ENCODE measurements around the gene CNKSR3. TPM values are rescaled to one million over a fixed set of nuclear protein-coding genes. Genes with fewer than 3 reads are reported as not detected.
"Not testable (repeated sequence)": the region's sequence is repeated elsewhere in the genome, so short reads cannot be mapped to it uniquely, and the experiment has no call there.

CNKSR3 gene
- polyA plus RNA-seq, 4 donors: 57.4 to 61.0 (median 59.0) TPM

DNA sequence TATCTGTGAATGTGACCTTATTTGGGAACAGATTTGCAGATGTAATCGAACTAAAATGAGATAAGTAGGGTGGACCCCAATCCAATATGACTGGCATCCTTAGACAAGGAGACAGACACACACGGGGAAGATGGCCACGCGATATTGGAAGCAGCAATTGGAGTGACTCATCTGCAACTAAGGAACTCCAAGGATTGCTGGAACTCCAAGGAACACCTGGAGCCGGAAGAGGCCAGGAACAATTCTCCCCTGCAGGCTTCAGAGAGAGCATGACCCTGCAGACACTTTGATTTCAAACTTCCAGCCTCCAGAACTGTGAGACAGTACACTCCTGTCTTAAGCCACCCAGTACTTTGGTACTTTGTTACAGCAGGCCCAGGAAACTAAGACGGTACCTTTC is 19.5 kb upstream of the CNKSR3 start:
- DNase-seq (ENCODE audit: low read depth in 4 of 4, low spot score in 2 of 4): no peak

DNA sequence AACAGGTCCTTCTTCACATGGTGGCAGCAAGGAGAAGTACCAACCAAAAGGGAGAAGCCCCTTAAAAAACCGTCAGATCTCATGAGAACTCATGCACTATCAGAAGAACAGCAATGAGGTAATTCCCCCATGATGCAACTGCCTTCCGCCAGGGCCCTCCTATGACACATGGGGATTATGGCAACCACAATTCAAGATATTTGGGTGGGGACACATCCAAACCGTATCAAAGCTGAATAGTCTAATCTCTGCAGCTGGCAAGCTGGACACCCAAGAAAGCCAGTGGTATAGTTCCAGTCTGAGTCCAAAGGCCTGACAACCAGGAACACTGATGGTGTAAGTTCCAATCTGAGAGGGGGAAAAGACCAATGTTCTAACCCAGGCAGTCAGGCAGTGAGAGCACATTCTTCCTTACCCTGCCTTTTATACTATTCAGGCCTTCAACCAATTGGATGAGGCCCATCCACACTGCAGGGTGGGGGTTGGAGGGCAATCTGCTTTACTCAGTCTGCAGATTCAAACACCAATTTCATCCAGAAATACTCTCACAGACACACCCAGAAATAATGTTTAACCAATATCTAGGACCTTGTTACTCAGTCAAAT is 17.9 kb upstream of the CNKSR3 start:
- DNase-seq (ENCODE audit: low read depth in 4 of 4, low spot score in 2 of 4): no peak

DNA sequence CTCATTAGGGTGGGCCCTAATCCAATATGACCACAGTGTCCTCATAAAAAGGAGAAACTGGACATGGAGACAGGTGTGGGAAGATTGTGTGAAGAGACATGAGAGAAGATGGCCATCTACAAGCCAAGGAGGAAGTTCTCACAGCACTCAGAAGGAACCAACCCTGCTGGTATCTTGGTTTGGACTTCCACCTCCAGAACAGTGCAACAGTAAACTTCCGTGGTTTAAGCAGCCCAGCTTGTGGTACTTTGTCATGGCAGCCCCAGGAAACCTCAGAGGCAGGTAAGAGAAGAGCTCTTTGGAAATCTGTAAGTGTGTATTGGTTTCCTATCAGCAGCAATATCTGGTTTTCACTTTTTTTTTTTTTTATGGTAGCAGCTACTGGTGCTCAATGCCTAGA is 16.5 kb upstream of the CNKSR3 start:
- no peak for DNase-seq (ENCODE audit: low read depth in 4 of 4, low spot score in 2 of 4)

DNA sequence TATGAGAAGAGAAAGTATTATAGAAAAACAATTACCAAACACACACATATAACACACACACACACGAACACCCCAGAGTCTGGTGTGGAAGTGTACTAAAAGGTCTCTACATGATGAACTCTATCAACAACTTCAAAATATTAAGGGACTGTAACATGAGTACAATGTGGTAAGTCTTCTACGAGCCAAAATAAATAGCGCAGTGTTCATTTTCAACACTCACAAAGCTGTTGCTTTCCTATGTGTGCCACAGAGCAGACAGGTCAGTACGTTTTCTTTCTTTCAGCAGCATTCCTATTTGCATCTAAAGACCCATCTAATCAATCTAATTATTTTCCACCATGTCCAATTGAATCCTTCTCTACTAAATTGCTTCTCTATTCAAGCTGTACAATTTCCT is 12.1 kb upstream of the CNKSR3 start:
- DNase-seq (ENCODE audit: low read depth in 4 of 4, low spot score in 2 of 4): no peak

DNA sequence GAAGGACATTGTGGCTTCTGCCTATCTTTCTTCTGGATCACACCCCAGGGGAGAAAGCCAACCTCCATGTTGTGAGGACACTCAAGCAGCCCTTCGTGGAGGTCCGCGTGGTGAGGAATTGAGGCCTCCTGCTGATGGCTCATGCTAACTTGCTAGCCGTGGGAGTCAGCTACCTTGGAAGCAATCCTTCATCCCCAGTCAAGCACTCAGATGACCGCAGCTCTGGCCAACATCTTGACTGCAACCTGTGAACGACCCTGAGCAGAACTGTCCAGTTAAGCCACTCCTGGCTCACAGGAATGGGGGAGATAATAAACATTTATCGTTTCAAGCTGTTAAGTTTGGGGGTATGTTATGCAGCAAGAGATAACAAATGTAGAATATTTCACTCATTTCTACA is 10.9 kb upstream of the CNKSR3 start:
- DNase-seq (ENCODE audit: low read depth in 4 of 4, low spot score in 2 of 4): no peak

DNA sequence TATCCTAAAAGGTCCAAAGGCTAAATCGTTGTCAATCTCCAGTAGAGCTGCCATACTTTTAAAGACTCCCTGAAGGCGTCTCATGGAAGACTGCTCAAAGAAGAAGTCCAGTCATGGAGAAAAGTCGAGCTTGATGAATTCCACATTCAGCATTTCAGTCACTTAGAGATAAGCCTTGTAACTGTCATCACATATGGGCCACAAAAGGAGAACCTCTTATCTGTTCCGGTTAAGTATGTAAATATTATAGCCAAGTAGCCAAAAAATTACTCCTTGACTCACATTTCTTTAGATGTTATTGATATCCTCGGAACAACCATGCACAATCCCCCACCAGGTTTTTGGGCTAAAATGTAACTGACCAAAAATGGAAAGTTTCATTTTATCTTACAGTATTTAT is 9.8 kb upstream of the CNKSR3 start:
- DNase-seq (ENCODE audit: low read depth in 4 of 4, low spot score in 2 of 4): no peak

DNA sequence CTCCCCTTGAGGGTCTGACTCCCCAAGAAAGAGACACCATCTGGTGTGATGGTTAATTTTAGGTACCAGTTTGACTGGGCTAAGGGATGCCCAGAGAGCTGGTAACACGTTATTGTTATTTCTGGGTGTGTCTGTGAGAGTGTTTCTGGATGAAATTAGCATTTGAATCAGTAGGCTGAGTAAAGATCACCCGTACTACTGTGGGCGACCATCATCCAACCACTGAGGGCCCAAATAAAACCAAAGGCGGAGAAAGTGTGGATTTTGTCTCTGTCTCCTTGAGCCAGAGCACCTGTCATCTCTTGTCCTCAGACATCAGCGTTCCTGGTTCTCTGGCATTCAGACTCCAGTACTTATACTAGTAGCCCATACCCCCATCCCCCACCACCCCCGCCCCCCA is 7.9 kb upstream of the CNKSR3 start:
- no peak for DNase-seq (ENCODE audit: low read depth in 4 of 4, low spot score in 2 of 4)

DNA sequence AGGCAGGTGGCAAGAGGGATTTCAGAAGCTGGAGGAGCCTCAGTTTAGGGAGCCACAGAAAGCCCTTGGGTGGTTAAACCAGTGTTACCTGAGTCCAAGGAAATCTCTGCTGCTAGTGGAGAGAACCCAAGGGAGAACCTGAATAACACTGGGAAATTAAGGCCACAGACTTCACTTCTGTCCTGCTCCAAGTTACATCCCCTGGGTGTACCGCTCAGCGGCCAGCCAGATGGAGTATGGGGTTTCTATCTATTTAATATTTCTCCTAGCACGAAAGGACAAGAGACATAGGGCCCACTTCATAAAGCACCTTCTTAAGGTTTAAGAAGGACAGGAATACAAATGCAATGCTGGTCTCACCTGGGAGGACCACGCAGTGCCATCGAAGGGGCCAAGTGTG is 5.8 kb upstream of the CNKSR3 start:
- DNase-seq (ENCODE audit: low read depth in 4 of 4, low spot score in 2 of 4): no peak

DNA sequence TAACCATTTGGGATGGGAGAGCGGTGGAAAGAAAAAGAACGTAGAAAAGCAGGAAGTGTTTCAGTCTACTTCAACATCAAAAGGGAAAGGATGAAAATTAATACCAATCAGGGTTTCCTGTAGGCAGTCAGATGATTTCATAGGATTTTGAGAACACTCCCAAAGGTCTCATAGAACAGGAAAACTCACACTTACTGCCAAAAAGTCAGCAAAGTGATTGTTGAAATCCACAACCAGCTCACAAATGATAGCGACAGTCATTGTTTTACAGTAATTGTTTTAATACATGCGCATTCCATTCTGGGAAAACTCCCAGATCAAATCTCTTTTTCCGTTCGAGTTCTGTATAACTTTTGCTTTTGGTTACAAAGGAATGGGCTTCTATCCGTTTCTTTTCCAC is 5.3 kb upstream of the CNKSR3 start:
- DNase-seq (ENCODE audit: low read depth in 4 of 4, low spot score in 2 of 4): no peak

DNA sequence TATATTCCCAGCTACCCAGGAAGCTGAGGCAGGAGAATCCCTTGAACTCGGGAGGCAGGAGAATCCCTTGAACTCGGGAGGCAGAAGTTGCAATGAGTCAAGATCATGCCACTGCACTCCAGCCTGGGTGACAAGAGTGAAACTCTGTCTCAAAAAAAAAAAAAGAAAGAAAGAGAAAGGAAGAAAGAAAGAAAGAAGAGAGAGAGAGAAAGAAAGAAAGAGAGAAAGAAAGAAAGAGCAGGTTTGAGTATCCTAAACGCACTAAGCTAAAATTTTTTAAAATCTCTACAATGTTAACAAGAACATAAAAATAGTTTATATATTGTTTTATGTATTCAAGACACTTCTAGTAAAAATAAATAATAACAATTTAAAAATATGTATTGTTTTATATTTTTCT is 4.6 kb upstream of the CNKSR3 start:
- DNase-seq (ENCODE audit: low read depth in 4 of 4, low spot score in 2 of 4): not testable (repeated sequence)

DNA sequence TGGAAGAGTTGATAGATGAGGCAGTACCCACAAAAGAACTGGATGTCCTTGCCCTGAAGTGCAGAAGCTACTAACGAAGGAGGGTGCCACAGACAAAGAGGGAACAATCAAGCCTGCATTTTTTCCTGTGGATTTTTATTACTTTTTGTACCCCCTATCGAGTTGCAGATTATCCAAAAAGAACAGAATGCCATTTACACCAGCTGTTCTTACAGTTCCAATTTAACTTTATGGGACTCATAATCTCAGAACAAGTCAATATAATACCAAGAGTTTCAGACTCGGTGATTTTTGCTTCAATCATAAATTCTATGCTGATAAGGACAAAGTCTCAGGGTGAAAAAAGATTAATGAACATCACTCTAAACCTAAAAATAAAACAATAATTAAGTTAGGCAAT is 4.0 kb upstream of the CNKSR3 start:
- DNase-seq (ENCODE audit: low read depth in 4 of 4, low spot score in 2 of 4): no peak

DNA sequence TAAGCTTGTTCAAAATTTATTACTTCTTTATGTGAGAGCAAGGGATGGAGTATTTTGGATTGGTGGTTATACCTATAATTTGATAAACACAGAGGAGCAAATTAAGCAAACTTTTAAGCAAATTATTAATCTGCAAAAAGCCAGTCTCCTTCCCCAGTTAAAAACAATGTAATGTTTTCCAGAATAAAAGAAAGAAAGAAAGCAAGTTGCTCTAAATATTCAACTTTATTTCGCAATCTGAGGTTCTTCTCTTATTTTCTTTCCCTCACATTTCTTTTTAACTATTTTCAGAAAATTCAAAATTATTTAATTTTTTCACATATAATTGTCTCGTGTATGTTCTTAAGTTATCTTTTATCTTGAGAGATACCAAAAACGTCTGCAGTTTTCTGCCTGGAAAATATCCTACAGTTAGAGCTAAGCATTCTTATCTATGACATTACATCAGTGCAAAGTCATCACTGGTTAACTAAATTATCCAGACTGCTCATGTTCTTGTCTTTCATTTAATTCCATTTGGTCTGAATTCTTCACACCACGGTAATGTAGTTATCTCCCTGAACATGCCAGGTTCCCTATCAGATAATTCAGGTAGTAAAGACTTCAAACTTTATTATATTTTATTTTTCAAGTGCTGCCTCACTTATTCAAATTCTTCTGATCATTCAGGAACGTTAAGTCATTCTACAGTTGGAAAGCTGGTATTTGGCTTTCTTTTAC is 3.3 kb upstream of the CNKSR3 start:
- no peak for DNase-seq (ENCODE audit: low read depth in 4 of 4, low spot score in 2 of 4)

DNA sequence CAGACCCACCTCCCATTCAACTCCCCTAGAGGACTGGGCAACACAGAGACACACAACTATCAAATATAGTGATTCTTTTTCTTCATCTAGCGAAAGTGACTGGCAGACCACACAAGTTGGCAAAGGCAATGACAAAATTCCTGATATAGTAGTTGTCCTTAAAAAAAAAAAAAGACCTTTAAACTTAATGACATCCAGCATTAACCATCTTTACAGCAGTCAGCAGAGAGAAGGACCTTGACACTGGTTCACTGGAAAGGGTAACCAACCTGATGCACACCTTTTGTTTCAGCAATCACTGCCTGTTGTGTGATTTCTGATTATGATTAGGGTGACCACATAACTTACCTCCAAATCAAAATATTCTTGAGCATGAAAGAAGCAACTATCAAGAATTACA is 1.7 kb upstream of the CNKSR3 start:
- DNase-seq (ENCODE audit: low read depth in 4 of 4, low spot score in 2 of 4): no peak

DNA sequence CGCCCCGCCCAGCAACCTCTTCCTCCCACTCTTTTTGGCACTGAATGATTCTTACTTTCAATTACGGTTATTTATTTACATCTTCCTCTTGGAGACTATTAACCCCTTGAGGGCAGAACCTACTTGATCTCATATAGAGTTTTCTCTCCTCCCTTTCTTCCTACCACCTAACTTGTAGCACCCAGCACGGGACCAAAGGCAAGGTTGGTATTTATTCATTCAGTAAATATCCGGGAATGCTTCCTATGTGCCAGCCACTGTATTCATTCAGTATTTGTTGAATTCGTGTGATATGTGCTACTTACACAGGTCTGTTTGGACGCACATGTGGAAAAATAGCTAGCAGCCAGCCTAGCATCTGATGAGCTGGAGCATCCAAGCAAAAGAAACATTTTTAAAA is 1.3 kb upstream of the CNKSR3 start:
- no peak for DNase-seq (ENCODE audit: low read depth in 4 of 4, low spot score in 2 of 4)

DNA sequence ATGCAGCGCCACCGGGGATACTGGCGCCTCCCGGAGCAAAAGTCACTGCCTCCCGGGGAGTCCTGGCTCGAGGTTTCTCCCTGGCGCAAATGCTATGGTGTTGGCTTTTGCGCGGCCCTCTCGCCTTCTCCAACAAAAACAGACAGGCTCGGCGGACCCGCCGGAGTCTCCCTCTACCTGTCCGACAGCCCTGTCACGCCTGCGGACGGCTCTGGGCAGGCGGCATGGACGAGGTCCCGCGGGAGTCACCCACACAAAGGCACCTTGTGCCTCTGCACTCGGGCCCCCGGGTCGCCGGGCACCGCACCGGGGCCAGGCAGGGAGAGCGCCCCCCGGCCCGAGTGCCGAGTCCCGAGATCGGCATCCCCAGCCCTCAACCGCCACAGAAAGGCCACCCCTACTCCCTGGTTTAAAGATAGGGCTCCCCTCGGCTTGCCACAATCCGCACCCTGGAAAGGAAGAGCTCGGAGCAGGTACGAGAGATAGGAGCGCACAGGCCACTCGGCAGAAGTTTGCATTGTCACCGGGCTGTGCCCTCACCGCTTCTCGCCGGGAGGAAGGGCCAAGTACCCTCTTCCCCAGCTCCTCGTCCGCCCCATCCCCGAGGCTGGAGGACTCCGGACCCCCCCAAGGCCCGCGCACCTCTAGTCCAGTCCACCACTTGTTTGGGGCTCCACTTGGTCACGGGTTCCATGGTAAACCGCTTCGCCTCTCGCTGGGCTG is 903 bp downstream of the CNKSR3 start:
- no peak for DNase-seq (ENCODE audit: low read depth in 4 of 4, low spot score in 2 of 4)

DNA sequence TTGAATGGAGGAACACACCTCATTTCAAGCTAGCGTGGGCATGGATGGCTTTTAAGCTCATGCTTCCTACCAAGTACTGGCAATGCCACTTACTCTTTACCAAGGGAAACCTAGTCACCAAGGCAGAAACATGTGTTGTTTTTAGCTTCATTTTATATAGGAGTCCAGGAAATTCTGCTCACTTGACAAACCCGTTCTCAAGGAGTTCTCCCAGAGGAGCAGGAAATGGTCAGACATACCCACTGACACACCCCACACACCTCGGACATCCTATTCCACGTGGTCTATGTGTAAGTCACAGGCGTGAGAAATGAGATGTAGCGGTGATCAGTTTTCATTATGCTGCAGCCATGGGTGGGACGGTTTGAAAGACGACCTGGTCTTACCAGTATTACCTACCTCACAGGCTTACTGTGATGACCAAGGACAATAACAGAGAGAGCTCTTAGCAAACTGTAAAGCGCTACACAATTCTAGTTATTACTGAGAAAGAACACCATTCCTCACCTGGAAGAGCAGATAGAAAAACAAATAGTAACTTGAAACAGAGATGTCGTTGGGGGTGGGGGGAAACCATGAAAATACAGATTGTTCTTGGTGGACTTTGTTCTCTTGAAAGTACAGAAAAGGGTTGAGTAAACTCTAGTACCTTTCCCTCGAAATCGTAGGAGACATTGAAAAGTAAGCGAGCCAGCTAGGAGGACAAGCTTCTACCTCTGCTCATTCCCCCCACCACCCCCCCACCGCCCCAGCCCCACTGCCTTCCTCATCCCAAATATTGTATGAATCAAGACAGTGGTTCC is 1.7 kb downstream of the CNKSR3 start:
- DNase-seq (ENCODE audit: low read depth in 4 of 4, low spot score in 2 of 4): no peak

DNA sequence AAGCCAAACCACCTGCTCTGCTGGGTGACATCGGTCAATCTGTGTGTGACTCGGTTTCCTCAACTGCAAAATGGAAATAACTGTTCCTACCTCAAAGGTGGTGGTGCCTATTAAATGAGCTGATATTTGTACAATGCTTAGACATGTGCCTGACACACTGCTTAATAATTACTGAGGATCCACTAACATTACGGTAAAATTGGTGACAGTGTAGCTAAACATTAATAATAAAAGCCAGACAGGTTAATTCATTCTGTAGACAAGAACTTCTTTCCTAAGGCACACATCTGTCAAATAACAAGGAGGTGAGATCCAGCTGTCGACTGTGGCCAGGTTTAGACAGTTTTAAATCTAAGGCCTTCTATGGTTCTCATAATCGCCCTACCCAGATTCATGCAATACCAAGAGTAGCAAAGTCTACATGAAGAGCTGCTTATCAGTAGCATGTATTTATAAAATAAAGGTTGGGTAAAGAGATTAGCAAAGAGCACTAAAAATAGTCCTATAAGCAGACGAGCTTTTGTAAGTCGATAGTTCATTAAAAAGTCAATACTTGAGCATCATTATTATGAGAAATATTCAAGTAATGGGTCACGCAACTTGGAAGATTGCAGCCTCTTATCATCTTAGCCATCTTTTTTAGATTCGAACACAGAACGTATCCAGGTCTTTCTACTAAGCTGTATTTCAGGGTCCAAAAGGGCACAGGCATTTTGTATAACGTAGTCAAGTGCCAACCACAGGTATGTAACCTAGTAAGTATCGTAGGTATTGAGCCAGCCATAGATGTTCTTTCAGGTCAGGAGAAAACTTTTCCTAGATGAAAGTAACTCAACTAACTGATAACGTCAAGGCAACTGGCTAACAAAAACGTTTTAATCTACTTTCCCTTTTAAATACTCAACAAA is 3.2 kb downstream of the CNKSR3 start:
- DNase-seq (ENCODE audit: low read depth in 4 of 4, low spot score in 2 of 4): no peak

DNA sequence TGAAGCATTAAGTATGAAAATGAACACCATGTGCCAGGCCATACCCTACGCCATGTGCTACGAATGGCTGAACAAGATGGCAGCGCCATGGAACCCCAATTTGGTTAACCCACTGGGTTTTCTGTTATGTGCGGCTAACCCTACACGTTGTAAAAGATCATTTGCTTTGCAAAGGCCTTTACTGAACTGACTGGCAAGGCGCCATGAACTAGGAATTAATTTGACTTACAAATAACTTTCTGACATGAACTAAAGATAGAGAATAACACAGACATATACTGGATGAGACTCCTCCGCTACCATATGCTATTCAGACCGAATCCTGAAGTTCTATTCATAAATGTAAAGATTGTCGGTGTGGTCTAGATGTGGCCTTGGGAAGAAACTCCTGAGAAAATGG is 3.9 kb downstream of the CNKSR3 start:
- DNase-seq (ENCODE audit: low read depth in 4 of 4, low spot score in 2 of 4): no peak

DNA sequence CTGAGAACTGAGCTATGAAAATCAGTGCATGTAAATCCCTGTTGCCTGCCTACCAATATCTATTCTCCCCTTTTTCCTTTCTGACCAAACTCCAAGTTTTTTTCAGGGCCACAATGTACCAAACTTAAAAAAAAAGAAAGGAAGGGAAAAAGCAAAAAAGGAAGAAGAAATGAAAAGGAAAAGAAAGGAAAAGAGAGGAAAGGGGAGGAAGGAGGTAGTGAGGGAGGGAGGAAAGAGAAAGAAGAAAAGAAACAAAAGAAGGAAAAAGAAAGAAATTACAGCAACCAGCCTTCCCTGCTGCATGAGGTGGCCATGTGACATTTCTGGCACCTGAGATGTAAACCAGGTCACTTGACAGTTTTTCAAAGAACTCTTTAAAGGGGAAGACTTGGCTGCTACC is 4.4 kb downstream of the CNKSR3 start:
- DNase-seq (ENCODE audit: low read depth in 4 of 4, low spot score in 2 of 4): no peak

DNA sequence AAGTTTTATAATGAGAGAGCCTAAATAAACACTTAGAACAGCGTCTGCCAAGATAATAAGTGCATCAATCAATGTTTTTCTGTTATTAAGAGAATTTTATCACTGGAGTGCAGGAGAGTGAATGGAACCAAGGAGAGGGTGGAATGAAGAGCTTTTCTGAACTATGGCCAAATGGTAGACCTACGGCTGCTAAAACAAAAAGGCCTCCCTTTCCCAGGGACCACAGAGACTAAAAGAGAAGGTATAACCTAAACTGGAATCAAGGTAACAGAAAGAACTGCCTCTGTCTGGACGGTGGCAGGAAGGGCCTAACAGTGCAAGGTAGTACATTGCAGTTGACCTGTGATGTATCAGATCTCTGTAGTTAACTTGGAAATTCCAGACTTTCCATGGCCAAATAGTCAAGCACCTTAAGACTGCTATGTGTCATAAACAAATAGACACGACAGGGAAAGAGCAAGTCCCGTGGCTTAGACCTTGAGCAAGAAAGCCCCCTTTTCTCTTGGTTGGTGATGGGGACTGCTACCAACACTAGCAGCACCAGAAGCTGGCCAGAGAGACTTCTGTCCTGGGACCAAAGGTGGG is 5.5 kb downstream of the CNKSR3 start:
- no peak for DNase-seq (ENCODE audit: low read depth in 4 of 4, low spot score in 2 of 4)
